NCI-H1694 (cell line): ENCODE results near the gene OTULIN.

Experiments used
- DNase-seq: peaks from one replicate; lab custom pipeline; 2025; lab: John Stamatoyannopoulos, UW

Gene OTULIN

DNA sequence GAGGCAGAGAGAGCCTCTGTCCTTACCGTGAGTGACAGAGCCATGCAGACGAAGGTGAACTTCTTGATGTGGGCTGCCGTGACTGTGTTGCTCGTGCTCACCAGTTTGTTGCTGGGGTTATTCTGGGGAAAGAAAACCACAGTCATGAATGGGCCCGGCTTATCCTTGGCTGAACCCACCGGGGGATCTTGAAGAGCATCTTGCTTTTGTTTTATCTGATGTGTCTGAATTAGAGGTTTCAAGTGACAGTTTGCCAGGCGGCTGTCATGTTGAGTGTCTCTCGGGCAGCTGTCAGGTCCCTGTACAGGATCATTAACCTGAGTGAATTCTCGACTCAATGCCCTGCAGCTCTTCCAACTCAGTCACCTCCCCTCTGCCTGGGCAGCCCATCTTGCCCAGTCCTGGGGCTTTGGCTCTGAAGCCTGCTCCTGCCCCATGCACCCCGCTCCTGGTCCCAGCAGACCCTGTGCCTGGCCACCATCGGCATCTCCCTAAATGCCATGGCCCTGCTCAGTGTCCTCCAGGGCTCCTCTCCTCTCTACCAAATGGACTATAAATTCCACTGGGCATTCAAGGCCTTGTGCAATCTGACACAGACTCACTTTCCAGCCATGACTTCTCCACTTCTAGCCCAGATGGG lies 77.4 kb downstream of the OTULIN start:
- DNase-seq, result peak; percentile 30

DNA sequence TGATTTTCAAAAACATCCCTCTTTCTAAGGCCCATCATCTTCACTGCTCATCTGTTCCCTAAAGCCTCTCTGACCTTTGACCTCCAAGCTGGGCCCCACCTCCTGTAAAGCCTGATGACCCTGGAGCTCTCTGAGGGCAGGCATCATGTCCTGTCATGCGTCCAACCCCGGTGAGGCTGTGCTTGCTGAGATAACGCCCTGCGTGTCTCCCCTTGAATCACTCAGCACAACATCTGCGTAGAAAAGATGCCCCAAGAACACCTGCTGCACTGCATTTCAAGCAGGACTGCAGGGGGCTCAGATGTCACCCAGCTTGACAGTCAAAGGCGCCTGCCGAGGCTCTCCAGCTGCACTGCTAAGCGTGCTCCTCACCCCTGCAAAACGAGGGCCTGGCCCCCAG lies 78.0 kb downstream of the OTULIN start:
- DNase-seq, result no peak

DNA sequence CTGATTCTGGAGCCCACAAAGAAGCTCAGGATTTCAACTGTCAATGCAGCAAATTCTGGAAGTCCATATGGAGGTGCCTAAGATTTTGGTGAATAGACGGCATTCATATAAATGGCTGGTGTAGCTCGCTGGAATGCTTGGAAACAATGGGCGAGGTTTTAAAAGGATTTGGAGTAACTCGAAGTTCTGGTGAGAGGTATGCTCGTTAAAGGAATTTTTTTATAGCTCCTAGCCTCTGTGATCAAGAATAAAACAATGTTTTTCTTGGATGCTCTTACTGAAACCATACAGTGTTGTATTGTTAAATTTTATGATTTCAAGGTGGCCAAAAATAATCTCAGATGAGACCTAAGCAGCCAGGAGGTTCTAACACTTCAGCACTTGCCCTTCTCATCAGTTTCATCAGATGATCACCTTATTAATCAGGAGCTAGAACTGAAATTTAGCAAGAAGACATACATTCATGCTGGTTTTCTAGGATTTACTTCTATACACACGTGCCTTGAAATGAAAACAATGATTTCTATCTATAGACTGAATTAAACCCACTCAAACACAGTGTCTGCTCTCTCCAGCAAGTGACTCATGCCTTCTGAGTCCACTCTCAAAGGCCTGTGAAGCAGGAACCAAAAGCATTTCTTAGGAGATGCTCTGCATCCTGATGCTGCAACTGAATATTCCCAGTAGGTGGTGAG lies 79.2 kb downstream of the OTULIN start:
- DNase-seq, result no peak

DNA sequence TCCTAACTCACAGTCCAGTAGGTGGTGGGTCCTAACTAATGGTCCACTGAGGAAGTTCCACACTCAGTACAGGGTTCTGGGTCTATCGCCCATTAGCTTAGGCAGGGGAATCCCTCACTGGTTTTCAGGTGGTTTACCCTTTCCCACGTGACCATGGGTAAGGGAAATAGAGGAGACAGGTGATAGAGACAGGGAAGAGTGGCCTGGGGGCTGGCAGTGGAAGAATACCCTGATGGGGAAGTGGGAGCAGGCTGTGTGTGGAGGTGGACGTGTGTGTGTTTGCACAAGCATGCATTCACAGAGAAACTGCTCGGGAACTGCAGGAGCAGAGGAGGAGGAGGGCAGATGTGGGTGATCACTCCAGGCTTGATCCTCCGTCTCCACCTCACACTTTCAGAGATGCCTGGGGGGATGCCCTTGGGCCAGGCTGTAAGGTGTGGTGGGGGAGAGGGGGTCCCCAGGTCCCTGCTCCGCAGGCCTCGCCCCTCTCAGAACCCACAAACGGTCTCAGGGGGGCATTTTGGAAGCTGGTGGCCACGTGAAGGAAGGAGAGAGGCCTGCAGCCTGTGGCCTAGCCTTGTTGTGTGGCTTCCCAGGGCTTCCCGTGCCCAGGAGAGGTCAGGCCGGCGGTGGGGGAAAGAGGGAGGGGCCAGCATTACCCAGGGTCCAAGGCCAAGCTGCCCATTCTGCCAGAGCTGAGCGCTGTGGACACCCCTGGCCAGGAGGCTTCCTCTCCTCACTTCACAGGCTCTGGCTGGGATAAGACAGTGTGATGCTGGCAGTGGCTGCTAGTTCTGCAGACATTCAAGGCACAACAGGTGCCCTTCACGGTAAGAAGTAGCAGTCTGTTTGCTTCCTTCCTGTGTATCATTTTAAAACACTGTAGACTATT lies 80.0 kb downstream of the OTULIN start:
- no peak for DNase-seq

DNA sequence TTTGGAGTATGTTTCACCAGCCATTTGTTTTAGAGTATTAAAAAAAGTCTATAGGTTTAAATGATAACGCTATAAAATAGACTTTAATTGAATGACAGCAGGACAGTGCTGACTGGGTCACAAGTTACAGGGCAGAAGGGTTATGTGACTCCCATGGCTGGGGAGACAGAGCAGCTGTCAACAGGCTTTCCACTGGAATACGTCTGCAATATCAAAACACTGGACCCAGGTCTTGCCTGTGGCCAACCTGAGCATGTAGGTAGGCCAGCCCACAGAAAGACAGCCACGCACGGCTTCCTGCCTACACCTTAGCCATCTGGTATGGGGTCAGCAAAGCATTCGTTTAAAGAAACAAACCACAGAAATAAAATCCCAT lies 80.7 kb downstream of the OTULIN start:
- no peak for DNase-seq

DNA sequence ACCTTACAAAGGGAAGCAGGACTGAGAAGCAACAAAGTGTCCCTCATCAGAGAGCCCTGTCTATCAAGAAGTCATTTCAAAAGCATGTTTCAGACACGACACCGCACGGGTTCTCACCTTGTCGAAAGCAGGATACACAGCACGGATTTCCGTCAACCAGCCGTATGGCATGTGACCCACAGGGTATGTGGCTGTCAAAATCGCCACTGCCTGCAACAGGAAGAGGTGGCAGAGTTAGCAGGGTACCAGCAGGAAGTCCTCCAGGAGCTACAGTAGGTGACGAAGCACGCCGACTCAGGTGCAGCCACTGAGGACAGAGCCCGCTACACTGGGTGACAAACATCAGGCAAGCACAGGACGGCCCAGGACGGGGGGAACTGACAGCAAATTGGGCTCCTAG lies 81.2 kb downstream of the OTULIN start:
- no peak for DNase-seq

DNA sequence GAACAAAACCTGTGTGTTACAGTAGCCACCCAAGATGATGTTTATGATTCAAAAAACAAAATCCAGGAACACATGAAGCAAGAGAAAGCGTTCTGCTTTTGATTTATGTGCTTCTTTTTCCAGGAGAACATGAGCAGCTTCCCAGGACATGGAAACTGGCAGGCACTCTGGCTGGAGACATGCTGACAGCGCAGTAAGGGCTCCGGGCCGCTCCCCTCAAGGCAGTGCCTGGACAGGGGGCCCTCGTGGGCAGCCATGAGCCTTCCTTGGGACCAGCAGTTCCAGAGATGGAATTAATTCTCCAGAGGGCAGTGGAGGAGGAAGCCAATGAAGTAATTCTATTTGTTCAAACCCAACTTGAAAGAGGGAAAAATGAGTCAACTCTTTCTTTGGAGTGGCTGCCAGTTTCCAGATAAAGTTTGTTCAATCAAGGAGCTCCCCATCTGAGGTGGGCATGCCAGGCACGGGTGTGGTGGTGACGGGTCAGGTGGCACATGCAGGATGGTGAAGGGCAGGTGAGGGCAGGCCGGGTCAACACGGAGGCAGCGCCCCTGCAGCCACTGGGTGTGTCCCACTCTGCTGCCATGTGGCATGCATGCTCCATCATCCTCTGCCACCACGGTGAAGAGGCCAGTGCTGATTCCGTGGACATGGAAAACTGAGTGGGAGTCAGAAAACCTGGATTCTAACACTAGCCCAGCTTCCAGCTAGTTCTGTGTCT lies 83.8 kb downstream of the OTULIN start:
- DNase-seq, result no peak
